Neural progenitor cell (in vitro differentiated cells): ENCODE results near the gene MYLIP.

Experiments
- CTCF ChIP-seq: fragments of 200-600 bp; sonication (generic); IDR thresholded peaks from 2 replicates; pipeline ENCODE4 v1.5.1; 2017; ENCODE audit warnings: antibody characterized with exemption, mild to moderate bottlenecking
- EZH2 ChIP-seq: fragments of 200-600 bp; sonication (generic); IDR thresholded peaks from 2 replicates; pipeline ENCODE4 v1.6.1; 2017; ENCODE audit warnings: antibody characterized with exemption, mild to moderate bottlenecking, moderate library complexity

GRCh38 chr6:16082361-16082760, 46.5 kb upstream of the MYLIP start:
- TF ChIP-seq EZH2 (no peak), CTCF (no peak)
